K562 (cell line): ENCODE measurements around the gene HBM. TPM values are rescaled to one million over a fixed set of nuclear protein-coding genes. Genes with fewer than 3 reads are reported as not detected.
A peak's percentile ranks its signal among the peaks of the same experiment; 100 is the strongest.

ENCODE experiments used
- CBFA2T3 ChIP-seq: fragments of 450-650 bp; IDR thresholded peaks from 2 replicates; pipeline ENCODE4 v1.6.1; 2017
- FOS ChIP-seq: IDR thresholded peaks from 3 replicates; pipeline ENCODE4 v1.6.1; 2011; ENCODE audit not compliant: insufficient read length; ENCODE audit errors: extremely low read depth
- FOXM1 ChIP-seq, 2 experiments: fragments of 450-650 bp in 1 of 2; sonication (generic) in 1 of 2; formaldehyde crosslinking in 1 of 2; IDR thresholded peaks; 2 replicates each; pipeline versions ENCODE4 v1.6.1 to v1.9.0; 2017 to 2022; ENCODE audit warnings: low read depth in 2 of 2, mild to moderate bottlenecking in 2 of 2, missing genetic modification reagents in 1 of 2, moderate library complexity in 1 of 2
- HSF4 ChIP-seq: fragments of 250-450 bp; sonication (Bioruptor Pico); IDR thresholded peaks from 2 replicates; pipeline ENCODE4 v2.1.2; 2022; ENCODE audit warnings: mild to moderate bottlenecking, moderate library complexity, borderline replicate concordance
- KAT7 ChIP-seq: sonication (generic); formaldehyde crosslinking; IDR thresholded peaks from 2 replicates; pipeline ENCODE4 v1.8.0; 2022; ENCODE audit warnings: missing genetic modification reagents, mild to moderate bottlenecking, borderline replicate concordance
- LCOR ChIP-seq: sonication (generic); formaldehyde crosslinking; IDR thresholded peaks from 2 replicates; pipeline ENCODE4 v1.8.0; 2022; ENCODE audit warnings: mild to moderate bottlenecking, missing genetic modification reagents
- NR2C1 ChIP-seq, 2 experiments: fragments of 450-650 bp; IDR thresholded peaks; 2 replicates each; pipeline ENCODE4 v1.6.1; 2017; ENCODE audit warnings: mild to moderate bottlenecking in 2 of 2, antibody characterized with exemption in 1 of 2, inconsistent platforms in 1 of 2, missing compliant biosample characterization in 1 of 2, missing genetic modification characterization in 1 of 2
- NR3C1 ChIP-seq: sonication (generic); formaldehyde crosslinking; IDR thresholded peaks from 2 replicates; pipeline ENCODE4 v1.8.1; 2022; ENCODE audit warnings: missing genetic modification reagents
- PHF20 ChIP-seq: fragments of 450-650 bp; IDR thresholded peaks from 2 replicates; pipeline ENCODE4 v1.6.1; 2018; ENCODE audit not compliant: partially characterized antibody
- PREB ChIP-seq: sonication (generic); formaldehyde crosslinking; IDR thresholded peaks from 2 replicates; pipeline ENCODE4 v1.8.1; 2023; ENCODE audit warnings: mild to moderate bottlenecking, missing genetic modification reagents
- RBM14 ChIP-seq: fragments of 200-400 bp; formaldehyde crosslinking; IDR thresholded peaks from 2 replicates; pipeline ENCODE4 v1.6.1; 2018; ENCODE audit warnings: low read depth, mild to moderate bottlenecking, low read length, moderate library complexity, borderline replicate concordance; ENCODE audit not compliant: insufficient read depth
- SAFB ChIP-seq: fragments of 200-400 bp; formaldehyde crosslinking; IDR thresholded peaks from 2 replicates; pipeline ENCODE4 v1.6.1; 2017; ENCODE audit warnings: low read depth, low read length, borderline replicate concordance
- SMAD4 ChIP-seq: fragments of 250-450 bp; sonication (Bioruptor Pico); conservative IDR thresholded peaks from 2 replicates; pipeline ENCODE4 v1.8.0; 2021; ENCODE audit warnings: inconsistent platforms, mild to moderate bottlenecking, moderate library complexity
- STAT5A ChIP-seq: IDR thresholded peaks from 2 replicates; pipeline ENCODE4 v1.6.1; 2012; ENCODE audit warnings: low read length, inconsistent platforms, borderline replicate concordance
- THRAP3 ChIP-seq: fragments of 450-650 bp; IDR thresholded peaks from 2 replicates; pipeline ENCODE4 v1.6.1; 2016; ENCODE audit warnings: mild to moderate bottlenecking, inconsistent platforms, borderline replicate concordance
- TSC22D4 ChIP-seq: fragments of 450-650 bp; IDR thresholded peaks from 2 replicates; pipeline ENCODE4 v1.6.1; 2016; ENCODE audit warnings: missing genetic modification characterization, missing biosample characterization, control low read depth
- ZNF324 ChIP-seq: fragments of 250-450 bp; sonication (Bioruptor Pico); IDR thresholded peaks from 2 replicates; pipeline ENCODE4 v1.4.0; 2020; ENCODE audit warnings: mild to moderate bottlenecking
- ZNF764 ChIP-seq: fragments of 250-450 bp; sonication (Bioruptor Pico); IDR thresholded peaks from 2 replicates; pipeline ENCODE4 v1.4.0; 2020; ENCODE audit warnings: low read depth, mild to moderate bottlenecking, moderate library complexity
- polyA plus RNA-seq, 8 experiments: library from polyadenylated mRNA; depleted of rRNA in 4 of 8; stranded (reverse) in 5 of 8; unstranded in 3 of 8; fragments of >200 nt; fragmentation: Nextera tagmentation in 2 of 8; fragmentation: Illumina TruSeq in 1 of 8; extraction: Ambion mirVana in 2 of 8; extraction: Trizol in 1 of 8; gene quantifications; 2 replicates each; pipeline versions ENCODE4 v1.2.1 to v1.2.3, GENCODE V29; 2011 to 2014; ENCODE audit warnings: inconsistent platforms in 1 of 8, missing spikeins in 1 of 8
- total RNA-seq, 7 experiments: library from RNA; depleted of rRNA in 6 of 7; stranded (reverse); fragments of >200 nt in 6 of 7; fragmentation: Illumina TruSeq in 2 of 7; extraction: Trizol in 2 of 7; gene quantifications; 2 replicates each; pipeline versions ENCODE4 v1.2.1 to v1.2.3, GENCODE V29; 2011 to 2021; ENCODE audit warnings: low replicate concordance in 1 of 7
- TF ChIP-seq, protein P1 (sequence below): fragments of 200-800 bp; sonication (Bioruptor generic); IDR thresholded peaks from 2 replicates; pipeline ENCODE4 v1.6.1; 2017; ENCODE audit warnings: missing genetic modification characterization, missing compliant biosample characterization
- TF ChIP-seq, protein P2 (sequence below): fragments of 450-650 bp; conservative IDR thresholded peaks from 2 replicates; pipeline ENCODE4 v1.6.1; 2016; ENCODE audit warnings: missing genetic modification characterization, low read depth, mild to moderate bottlenecking, control low read depth, missing compliant biosample characterization
- TF ChIP-seq, protein P3 (sequence below), 2 experiments: fragments of 200-800 bp in 1 of 2; sonication (Bioruptor generic) in 1 of 2; sonication (generic) in 1 of 2; formaldehyde crosslinking in 1 of 2; IDR thresholded peaks in 1 of 2; conservative IDR thresholded peaks in 1 of 2; 2 replicates each; pipeline versions ENCODE4 v1.5.0 to v1.6.1; 2016 to 2020; ENCODE audit warnings: missing compliant biosample characterization in 1 of 2, missing genetic modification characterization in 1 of 2, missing genetic modification reagents in 1 of 2

The HBM gene
- total and polyA plus RNA-seq, 9 of the 15 experiments (the other 6 are each of a cell fraction or from before 2014, with no cell fraction given): not detected

- TF ChIP-seq, protein P1, sequence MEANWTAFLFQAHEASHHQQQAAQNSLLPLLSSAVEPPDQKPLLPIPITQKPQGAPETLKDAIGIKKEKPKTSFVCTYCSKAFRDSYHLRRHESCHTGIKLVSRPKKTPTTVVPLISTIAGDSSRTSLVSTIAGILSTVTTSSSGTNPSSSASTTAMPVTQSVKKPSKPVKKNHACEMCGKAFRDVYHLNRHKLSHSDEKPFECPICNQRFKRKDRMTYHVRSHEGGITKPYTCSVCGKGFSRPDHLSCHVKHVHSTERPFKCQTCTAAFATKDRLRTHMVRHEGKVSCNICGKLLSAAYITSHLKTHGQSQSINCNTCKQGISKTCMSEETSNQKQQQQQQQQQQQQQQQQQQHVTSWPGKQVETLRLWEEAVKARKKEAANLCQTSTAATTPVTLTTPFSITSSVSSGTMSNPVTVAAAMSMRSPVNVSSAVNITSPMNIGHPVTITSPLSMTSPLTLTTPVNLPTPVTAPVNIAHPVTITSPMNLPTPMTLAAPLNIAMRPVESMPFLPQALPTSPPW (CRISPR knock-in tag): no peak
- TF ChIP-seq SMAD4 (CRISPR knock-in tag) (0 out of 2 replicates have a peak, but pooled peaks have one; percentile 29), HSF4 (CRISPR knock-in tag) (peak; percentile 71; the same call in 1 of the 2 replicates), CBFA2T3 (no peak), KAT7 (no peak), RBM14 (no peak), TSC22D4 (no peak), FOXM1 (IDR thresholded peaks at IDR 0.05; ENCODE audit: low read depth) (no peak), FOXM1 (CRISPR knock-in tag; IDR thresholded peaks at IDR 0.05; ENCODE audit: low read depth) (no peak), STAT5A (no peak), FOS (no peak), THRAP3 (no peak), LCOR (CRISPR knock-in tag) (no peak), PHF20 (no peak), ZNF764 (no peak), NR3C1 (CRISPR knock-in tag) (no peak), NR2C1 (IDR thresholded peaks at IDR 0.05) (no peak), NR2C1 (tag; IDR thresholded peaks at IDR 0.05) (no peak), SAFB (no peak), PREB (CRISPR knock-in tag) (no peak), ZNF324 (CRISPR knock-in tag) (no peak)
- TF ChIP-seq, protein P2, sequence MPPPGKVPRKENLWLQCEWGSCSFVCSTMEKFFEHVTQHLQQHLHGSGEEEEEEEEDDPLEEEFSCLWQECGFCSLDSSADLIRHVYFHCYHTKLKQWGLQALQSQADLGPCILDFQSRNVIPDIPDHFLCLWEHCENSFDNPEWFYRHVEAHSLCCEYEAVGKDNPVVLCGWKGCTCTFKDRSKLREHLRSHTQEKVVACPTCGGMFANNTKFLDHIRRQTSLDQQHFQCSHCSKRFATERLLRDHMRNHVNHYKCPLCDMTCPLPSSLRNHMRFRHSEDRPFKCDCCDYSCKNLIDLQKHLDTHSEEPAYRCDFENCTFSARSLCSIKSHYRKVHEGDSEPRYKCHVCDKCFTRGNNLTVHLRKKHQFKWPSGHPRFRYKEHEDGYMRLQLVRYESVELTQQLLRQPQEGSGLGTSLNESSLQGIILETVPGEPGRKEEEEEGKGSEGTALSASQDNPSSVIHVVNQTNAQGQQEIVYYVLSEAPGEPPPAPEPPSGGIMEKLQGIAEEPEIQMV (tag): no peak
- TF ChIP-seq, protein P3, sequence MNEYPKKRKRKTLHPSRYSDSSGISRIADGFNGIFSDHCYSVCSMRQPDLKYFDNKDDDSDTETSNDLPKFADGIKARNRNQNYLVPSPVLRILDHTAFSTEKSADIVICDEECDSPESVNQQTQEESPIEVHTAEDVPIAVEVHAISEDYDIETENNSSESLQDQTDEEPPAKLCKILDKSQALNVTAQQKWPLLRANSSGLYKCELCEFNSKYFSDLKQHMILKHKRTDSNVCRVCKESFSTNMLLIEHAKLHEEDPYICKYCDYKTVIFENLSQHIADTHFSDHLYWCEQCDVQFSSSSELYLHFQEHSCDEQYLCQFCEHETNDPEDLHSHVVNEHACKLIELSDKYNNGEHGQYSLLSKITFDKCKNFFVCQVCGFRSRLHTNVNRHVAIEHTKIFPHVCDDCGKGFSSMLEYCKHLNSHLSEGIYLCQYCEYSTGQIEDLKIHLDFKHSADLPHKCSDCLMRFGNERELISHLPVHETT (CRISPR knock-in tag; conservative IDR thresholded peaks at IDR 0.05 in 1 of 2, IDR thresholded peaks at IDR 0.05 in 1 of 2): no peak
Observed at GRCh38 chr16:117379-118365, 48.1 kb upstream of the HBM start (continued).
